DMS153 treated with DMSO at 0.1 percent for 48 hours (cell line): Measurements from ENCODE around the gene DMAC2.
"Not testable (repeated sequence)": the region's sequence is repeated elsewhere in the genome, so short reads cannot be mapped to it uniquely, and the experiment has no call there.

Source experiments
- DNase-seq: peaks from one replicate; lab custom pipeline; 2025; ENCODE audit not compliant: unreplicated experiment; lab: John Stamatoyannopoulos, UW

The DMAC2 gene

DNA sequence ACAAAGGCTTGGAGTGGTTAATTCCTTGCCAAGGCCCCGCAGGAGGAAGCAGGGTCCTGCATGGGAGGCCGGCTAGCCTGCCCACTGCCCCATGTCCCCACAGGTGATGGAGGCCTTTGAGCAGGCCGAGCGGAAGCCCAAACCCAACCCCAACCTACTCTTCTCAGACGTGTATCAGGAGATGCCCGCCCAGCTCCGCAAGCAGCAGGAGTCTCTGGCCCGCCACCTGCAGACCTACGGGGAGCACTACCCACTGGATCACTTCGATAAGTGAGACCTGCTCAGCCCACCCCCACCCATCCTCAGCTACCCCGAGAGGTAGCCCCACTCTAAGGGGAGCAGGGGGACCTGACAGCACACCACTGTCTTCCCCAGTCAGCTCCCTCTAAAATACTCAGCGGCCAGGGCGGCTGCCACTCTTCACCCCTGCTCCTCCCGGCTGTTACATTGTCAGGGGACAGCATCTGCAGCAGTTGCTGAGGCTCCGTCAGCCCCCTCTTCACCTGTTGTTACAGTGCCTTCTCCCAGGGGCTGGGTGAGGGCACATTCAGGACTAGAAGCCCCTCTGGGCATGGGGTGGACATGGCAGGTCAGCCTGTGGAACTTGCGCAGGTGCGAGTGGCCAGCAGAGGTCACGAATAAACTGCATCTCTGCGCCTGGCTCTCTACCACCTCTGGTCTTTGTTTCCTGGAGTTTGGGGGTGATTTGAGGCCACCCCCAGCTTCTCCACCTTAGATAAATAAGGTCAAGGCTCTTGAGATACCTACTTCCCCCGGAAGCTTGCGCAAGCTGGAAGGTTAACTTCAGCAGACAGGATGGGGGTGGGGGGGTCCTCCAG is 15.2 kb downstream of the DMAC2 start:
- no peak for DNase-seq

DNA sequence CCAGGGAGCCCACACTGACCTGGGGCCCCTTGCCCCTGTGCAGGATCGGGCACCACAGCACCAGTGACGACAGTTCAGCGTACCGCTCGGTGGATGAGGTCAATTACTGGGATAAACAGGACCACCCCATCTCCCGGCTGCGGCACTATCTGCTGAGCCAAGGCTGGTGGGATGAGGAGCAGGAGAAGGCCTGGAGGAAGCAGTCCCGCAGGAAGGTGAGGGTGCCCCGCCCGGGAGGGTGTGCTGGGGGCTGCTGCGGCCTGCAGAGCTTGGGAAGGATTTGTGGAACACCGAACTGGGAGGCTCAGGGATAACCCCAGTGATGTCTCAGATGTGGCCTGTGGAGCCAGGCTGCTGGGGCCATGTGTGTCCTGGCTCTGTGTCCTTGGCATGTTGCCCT is 16.8 kb downstream of the DMAC2 start:
- DNase-seq, result no peak

DNA sequence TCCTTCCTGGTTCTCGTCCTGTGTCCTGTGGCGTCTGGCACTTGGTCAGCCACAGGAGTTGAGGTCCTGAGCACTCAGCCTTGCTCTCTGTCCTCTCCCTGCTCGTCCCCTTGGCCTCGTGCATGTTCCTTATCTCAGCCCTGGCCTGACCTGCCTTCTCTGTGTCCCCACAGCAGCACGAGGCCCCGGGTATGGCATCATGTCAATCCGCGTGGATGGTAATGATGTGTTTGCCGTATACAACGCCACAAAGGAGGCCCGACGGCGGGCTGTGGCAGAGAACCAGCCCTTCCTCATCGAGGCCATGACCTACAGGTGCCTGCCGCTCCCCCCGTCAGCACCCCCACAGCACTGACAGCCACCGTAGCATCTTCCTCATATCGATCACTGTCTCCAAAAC is 17.3 kb downstream of the DMAC2 start:
- DNase-seq, result no peak

DNA sequence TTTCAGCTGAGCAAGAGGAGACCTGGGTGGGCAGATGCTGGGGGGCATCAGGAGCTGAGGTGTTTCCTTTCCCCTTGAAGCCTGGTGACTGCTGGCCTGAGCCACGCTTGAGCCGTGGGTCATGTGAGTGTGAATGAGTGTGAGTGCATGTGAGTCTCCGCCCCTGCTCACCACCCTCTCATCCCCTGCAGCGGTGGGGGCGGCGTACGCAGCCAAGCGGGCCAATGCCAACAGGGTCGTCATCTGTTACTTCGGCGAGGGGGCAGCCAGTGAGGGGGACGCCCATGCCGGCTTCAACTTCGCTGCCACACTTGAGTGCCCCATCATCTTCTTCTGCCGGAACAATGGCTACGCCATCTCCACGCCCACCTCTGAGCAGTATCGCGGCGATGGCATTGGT is 17.7 kb downstream of the DMAC2 start:
- no peak for DNase-seq

DNA sequence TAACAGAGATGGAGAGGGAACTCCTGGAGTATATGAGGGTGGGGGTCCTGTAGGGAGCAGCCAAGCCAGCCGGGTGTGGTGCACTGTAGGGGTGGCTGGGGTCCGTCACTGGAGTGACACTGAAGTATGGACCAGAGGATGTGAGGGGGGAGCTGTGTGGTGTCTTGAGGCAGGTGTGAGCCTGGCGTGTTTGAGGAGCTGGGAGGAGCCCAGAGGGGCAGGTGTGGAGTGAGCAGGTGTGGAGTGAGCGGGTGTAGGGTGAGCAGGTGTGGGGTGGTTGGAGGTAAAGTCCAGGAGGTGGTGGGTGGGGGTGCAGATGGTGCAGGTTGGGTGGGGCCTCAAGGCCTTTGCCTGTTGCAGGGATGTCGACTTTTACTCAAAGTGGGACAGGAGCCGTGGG is 18.4 kb downstream of the DMAC2 start:
- no peak for DNase-seq

DNA sequence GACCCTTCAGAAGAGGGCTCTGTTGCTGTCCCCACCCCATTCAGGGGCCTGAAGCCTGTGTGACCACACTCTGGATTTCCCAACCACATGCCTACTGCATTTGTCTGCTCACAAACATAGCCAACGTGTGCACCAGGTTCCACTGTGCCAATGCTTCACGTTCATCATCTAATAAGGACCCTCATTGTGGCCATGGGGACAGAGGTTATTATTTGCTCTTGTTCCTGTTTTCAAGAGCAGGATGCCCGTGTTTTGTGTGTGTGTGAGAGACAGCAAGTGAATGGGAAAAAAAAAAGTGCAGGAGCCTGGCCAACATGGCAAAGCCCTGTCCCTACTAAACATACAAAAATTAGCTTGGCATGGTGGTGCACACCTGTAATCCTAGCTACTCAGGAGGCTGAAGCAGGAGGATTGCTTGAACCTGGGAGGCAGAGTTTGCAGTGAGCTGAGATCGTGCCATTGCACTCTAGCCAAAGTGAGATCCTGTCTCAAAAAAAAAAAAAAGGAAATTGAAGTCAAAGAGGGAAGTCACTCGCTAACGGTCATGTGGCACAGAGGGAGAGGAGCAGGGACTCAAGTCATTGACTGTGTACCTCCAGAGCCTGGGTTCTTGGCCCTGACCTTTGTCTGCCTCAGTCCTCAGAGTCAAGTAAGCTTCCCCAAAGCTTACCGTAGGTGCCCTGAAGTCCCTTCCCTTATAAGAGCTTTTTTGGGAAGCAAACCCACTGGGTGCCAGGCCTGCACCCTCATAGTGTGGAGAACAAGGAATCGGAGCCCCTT is 19.4 kb downstream of the DMAC2 start:
- DNase-seq, result no peak

DNA sequence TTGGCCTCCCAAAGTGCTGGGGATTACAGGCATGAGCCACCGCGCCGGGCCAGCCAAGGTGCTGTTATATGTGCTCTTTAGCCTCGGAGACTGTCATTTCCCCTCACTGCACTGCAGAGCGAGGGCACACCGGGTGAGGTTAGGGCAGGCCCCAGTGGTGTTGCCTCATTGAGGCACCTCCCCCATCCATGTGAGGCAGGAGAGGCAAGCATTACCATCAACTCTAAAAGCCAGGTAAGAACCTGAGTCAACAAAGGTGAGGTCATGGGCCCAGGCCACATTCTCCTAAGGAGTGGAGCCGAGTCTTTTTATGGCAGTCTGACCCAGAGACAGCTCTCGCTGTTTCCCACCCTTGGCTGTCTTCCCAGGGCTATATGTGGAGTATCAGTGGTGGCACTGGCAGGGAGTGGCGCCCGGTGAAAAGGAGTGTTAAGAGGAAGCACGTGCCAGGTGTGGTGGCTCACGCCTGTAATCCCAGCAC is 23.5 kb downstream of the DMAC2 start:
- DNase-seq, result no peak

DNA sequence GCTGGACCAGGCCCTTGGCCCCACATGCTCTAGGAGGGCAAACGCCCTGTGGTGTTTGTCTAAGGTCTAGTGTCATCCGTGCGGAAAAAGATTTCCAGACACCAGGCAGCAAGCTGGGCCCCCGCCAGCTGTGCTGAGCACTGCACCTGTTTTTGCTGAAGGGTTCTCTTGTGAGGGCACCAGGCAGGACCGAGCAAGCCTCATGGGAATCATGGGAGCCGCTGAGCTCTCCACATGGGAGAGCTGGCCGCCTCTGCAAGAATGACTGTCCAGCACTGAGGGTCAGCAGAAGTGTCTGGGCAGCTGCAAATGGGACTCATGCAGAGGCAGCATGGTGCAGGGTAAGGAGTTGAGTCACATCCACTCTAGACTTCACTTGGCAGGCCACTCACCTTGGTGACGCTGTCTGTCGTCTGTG is 24.5 kb downstream of the DMAC2 start:
- DNase-seq, result no peak

DNA sequence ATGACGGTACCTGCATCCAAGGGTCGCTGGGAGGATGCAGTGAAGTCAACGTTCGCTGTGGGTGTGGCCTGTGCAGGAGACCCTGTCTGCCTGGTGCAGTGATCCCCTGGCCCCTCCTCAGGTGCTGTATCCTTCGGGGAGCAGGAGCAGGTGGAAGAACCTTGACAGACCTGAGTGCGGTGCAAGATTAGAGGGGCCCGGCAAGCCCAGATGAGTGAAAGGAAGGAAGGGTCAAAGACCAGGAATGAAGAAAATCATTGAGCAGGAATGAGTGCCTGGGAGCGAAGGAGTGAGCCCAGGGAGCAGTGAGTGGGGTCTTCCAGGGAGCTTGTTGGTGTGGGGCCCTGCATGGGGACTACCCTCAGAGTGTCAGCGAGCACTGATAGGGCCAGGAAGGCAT is 25.3 kb downstream of the DMAC2 start:
- DNase-seq, result no peak

DNA sequence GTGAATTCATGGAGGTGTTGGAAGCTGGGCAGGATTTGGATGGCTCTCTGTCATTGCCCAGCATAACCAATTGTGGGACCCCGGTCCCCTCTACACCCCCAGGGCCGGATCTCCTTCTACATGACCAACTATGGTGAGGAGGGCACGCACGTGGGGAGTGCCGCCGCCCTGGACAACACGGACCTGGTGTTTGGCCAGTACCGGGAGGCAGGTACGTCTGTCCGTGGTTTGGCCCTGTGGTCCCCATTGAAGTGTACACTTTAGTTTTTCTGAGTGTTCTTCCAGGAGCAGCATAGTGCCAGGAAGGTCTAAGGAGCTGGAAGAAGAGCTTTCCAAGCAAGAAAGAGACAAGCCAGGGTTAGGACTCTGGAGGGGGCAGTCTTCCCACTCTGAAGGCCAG is 25.8 kb downstream of the DMAC2 start:
- DNase-seq, result no peak

DNA sequence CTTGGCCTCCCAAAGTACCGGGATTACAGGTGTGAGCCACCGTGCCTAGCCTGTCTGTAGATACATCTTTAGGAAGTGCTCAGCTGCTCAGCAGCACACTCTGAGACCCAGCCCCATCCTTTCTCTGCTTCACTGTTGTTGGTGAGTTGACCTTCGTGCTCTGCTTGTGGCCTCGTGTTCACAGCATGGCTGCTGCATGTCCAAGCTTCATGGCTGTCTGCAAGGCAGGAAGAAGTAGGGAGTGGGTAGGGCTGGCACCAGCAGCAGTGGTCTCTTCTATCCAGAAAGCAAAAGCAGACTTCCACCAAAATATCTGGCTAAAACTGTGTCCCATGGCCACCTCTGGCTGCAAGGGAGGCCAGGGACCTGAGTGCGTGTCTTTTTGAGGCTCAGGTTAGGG is 26.8 kb downstream of the DMAC2 start:
- DNase-seq, result no peak

DNA sequence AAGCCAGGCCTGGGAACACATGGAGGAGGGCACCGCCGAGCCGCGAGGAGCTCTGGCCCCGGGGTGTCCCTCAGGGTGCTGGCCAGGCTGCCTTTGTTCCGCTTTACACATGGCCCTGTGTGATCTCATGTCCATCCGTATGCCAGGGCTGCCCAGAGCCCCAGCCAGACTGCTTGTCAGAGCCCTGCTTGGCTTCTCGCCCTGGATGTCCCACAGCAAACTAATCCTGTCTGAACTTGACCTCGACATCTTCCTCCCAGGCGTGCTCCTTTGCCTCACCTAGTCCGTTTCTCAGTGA is 27.8 kb downstream of the DMAC2 start:
- DNase-seq, result no peak

DNA sequence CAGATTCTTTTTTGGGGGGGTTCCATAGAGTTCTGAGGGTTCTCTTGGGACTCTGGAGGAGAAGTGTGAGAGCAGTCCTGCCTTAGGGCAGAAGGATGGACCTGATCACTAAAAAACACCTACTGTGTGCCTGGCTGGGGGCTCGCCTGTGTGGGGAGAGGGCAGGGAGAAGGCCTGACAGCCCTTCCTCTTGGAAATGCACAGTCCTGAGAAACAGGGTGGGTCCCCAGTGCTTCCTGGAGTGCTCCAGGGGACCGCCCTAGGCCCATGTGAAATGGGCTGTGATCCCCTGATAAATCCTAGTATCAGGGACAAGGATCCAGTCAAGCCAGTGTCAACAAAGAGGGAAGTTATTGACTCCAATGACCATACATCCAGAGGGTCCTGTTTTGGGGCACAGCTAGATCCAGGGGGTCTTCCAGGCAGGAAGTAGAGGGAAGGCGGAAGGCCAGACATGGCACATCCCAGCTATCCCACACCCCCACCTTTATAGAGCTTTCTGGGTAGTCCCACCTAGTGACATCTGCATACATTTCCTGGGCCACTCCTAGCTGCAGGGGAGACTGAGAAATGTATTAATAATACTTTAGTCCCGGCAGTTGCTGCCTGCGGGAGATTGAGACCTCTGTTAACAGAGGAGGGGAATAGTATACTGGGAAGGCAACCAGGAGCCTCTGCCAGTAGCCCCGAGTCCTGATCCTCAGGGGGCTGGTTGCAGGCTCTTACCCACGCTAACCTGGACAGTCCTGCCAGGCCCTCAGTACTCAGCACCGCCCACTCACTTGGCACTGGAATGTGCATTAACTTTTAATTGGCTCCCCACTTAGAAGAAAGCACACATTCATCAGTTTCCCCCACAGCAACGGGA is 28.4 kb downstream of the DMAC2 start:
- no peak for DNase-seq

DNA sequence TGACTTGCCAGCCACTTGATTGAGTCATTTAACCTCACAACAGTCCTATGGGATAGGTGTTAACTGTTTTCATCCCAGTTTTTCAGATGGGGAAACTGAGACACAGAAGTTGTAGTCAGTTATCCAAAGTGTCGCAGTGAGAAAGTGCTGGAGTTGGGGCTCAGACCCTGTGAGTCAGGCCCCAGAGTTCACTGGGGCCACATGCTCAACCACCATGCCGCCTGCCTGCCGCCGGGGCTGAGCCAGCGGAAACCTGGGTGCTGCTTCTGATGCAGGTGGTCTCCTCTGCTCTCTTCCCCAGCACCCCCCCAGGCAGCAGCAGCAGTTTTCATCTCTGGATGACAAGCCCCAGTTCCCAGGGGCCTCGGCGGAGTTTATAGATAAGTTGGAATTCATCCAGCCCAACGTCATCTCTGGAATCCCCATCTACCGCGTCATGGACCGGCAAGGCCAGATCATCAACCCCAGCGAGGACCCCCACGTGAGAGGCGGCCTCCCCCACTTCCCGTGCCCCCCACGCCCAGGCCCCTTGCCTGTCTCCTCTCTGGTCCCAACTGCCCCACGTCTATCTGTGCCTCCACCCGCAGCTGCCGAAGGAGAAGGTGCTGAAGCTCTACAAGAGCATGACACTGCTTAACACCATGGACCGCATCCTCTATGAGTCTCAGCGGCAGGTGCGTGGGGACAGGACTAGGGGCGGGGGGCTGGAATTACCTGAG is 29.2 kb downstream of the DMAC2 start:
- DNase-seq, result no peak

DNA sequence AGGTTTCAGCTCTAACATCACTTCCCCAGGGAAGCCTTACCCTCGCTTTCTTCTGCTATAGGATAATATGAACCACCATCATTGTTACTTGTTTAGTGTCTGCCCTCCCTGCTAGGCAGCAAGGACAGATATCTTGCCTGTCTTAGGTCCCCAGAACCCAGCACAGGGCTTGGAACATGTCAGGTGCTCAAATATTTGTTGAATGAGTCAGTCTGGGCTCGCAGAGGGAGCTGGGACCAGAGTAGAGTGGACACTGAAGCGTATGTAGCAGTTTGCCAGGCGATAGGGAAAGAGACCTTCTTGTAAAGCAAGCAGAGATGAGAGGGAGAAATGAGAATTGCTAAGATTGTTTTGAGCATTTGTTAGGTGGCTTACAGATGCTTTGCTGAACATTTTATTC is 30.4 kb downstream of the DMAC2 start:
- no peak for DNase-seq

DNA sequence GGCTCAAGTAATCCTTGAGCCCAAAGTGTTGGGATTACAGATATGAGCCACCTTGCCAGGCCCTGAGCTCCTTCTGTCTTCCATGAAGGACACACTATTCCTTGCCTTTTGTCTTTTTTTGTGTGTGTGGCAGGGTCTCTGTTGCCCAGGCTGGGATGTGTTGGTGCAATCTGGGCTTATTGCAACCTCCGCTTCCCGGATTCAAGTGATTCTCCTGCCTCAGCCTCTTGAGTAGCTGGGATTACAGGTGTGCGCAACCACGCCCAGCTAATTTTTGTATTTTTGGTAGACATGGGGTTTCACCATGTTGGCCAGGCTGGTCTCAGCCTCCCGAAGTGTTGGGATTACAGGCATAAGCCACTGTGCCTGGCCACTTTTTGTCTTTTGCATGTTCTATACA is 30.9 kb downstream of the DMAC2 start:
- not testable (repeated sequence) for DNase-seq

DNA sequence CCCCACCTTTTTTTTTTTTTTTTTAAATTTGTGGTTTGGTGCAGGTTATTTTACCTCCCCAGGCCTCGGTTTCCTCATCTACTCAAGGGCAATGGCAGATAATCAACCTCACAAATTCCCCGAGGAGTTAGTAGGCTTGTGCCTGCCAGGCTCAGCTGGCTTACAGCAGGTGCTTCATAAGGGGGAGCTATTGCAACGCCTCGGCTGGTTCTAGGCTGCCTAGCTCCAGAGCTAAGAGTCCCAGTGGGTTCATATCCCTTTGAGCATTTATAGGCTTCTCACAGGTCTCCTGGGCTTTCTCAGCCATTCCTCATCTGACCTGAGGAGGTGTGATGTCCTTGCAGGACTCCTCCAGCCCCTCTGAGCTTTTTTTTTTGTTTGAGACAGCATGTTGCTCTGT is 31.5 kb downstream of the DMAC2 start:
- DNase-seq, result no peak

DNA sequence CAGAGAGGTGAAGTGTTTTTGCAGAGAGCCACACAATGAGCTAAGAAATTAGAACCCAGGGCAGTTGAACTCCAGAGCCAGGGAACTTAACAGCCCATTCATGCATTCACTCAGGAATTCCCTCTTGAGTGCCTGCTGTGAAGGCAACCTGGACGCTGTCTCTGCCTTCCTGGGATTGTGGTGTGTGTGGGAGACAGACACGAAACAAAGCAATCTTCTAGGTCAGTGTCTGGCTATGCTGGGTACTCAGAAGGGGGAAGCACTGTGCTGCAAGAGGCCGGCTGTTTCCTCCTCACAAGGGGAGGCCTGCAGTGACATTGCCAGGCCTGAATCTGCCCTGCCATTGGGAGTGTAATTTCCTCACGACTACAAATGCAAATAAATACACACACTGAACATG is 32.4 kb downstream of the DMAC2 start:
- no peak for DNase-seq

DNA sequence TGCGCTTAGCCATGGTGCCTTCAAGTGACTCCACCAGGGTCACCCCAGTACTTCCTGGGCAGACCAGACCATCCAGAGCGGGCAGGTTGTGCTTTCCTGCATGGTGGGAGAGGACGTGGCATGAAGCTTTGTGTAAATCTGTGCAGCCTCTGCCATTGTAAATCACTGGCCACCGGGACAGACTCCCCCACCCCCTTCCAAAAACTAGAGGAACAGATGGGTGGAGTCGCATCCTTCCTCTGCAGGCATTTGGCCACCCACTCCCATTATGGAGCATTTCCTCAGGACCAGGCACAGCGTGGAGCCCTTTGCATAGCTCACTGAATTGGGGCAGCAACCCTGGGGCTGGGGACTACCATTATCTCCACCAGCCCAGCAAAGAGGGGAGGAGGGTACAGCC is 33.9 kb downstream of the DMAC2 start:
- DNase-seq, result no peak

DNA sequence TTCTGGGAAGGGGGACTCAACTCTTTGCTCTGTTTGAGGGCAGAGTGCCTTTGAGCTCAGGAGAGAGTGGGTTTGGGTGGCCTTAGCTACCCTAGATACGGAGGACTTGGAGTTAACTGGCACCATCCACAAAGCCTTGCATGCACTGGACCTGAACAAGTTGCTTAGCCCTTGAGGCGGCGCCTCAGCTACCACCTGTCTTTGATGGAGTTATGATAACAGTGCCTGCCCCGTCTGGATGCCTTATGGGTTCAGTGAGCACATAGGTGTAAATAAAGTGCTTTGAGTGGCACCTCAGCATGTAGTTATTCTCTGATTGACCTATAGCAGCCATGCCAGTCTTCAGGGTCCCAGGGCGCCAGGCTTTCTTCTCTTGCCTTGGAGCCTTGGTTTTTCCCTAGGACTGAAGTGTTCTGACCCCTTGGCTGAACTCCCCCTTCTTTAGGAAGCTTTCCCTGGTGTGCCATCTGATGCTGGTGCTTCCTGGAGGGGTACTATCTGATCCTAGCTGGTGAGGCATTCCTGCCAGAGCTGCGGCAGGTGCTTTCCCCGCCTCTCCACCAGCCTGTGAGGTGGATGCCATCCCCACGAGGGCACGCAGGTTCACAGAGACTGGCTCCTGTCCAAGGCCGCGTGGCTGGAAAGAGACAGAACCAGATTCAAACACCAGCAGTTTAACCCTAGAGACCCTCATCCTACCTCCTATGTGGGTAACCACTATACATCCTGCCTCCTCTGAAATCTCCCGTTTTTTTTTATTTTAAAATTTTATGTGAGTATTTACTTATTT is 36.3 kb downstream of the DMAC2 start:
- no peak for DNase-seq
